NCI-H510A (cell line): ENCODE data around the gene CMTM8.

Source experiments
- DNase-seq: peaks from one replicate; lab custom pipeline; 2025; lab: John Stamatoyannopoulos, UW

The CMTM8 gene

DNA sequence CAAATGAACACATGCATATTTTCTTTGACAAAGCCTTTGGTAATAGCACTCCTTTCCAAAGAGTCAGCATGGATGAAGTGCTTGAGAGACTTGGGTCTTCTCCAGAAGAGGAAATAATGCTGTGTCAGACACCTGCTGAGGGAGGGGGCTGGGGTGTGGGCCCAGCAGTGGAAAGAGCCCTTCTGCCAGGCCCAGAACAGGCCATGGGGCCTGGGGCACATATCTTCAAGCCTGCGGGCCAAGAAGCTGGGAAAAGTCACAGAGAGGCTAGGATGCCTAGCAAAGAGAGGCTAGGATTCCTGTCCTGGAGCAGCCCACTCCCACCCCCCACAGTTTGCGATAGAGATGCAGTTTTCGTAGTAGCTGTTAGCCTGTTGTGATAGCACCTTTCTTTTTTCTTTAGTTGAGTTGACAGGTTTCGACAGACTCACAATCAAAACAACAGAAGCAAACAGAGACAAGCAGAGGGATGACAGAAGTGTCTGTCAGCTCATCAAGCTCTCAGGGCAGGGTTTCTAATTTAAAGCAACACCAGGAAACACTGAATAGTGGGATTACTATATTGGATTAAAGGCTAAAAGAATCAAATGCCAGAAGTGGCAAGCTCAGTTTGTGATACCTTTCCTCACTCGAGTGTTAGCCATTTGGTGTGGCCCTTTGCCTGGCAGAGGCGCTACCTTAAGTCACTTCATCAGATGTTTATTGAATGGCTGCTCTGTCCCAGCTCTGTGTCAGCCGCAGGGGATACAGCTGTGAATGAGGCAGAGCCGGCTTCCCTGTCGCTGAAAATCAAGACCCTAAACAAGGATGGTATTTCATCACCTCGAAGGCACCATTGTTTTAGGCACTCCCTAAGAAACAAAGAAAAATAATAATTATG is 172.1 kb downstream of the CMTM8 start:
- DNase-seq, result no peak

DNA sequence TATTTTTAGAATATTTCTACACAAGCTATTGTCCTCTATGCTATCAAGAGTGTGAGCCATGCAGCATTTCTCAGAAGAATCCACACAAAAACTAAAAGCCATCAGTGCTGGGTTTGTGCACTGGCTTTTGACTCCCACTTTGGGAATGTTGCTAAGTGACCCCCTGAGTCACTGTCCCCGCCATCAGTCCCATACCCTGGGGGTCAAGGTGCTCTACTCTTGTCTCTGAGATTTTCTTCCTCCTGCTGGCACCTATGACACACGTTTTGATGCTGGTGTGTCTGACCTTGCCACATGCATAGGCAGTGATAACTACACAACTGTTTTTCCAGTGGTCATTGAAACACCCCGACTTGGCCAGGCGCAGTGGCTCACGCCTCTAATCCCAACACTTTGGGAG is 173.0 kb downstream of the CMTM8 start:
- no peak for DNase-seq

DNA sequence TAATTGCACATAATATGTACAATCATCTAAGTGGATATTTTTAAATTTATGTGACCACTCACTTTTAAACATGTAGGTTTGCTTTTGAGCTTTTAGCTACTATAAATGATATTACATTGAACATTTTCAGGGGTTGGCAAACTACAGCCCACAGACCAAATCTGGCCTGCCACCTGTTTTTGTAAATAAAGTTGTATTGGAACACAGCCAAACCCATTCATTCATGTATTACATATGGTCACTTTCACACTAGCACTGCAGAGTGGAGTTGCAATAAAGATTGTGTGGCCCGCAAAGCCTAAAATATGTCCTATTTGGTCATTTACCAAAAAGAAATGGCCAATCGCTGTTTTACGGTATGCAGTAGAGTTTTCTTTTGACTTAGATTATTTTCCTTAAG is 174.4 kb downstream of the CMTM8 start:
- DNase-seq, result no peak

DNA sequence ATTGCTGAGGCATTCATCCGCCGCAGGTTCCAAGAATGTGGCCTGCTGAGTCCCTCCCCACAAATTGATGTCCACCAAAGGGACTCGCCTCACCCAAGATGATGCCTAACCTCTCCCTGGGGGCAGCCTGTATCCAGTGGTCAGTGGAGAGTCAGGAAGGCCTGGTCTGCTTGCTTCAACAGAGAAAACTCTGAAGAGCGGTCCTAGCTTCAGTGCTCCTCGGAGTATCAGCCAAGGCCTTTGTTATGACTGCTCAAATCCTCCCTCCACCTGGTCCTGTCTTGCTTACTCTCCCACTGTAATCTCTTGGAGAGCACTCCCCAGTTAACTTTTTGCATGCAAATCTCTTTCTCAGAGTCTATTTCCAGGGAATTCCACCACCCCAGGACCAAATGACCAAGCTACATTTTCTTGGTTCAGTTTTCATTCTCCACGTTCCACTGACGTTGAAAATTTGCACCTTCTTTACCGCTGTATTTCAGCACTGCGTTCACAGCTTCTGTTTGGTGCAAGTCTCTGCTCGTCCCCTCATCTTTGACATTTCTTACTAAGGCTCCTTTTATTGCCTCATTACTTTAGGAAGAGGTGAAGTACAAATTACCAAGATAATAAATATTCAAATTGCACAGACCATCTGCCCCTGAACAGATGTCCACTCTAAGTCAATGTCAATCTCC is 175.5 kb downstream of the CMTM8 start:
- no peak for DNase-seq

DNA sequence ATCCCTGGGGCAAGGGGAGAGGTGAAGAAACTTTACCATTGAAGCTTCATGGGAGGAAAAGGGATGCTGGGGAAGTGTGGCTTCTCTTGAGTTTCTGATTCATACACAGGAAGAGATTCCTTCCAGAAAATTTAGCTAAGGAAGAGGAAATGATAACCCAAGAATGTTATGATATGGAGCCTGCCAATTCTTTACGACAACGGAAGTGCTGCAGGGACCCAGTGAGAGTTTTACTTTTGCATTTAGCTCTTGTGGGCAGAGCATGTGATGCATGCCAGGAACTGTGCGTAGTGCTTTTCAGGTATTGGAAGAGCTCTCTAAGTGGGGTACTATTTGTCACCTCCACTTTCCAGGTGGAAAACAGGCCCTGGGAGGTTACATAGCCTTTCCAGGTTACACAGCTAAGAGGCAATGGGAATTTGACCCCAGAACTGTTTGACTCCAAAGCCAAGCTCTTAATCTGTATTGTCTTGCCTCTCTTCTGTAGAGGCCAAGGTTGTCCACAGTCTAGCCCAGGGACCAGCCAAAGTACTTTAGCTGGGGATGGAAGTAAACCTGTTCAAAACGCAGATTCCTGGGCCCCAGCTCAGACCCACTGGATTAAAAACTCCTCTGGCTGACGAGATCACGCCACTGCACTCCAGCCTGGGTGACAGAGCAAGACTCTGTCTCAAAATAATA is 176.2 kb downstream of the CMTM8 start:
- DNase-seq, result no peak

DNA sequence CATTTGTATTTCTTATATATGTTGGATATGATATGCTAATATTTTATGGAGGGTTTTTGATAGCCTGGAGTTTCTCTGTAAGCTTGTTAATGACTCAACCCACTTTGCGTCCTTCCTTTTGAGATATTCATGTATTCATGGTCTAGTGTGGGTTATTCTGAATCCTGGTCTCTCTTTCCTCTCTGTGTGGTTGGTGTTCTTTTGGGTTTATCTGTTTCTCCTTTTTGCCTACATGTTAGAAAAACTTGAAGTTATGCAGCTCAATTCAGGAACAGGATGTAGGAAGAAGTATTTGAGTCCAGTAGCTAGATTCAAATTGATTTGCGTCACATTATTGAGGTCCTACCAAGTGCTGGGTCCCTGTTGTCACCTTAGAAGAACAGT is 181.3 kb downstream of the CMTM8 start:
- DNase-seq, result no peak
